IMR-90 (cell line): ENCODE measurements around the gene UNC13A. TPM values are rescaled to one million over a fixed set of nuclear protein-coding genes. Genes with fewer than 3 reads are reported as not detected.

ENCODE experiments used
- ATAC-seq: fragments of 200-7000 bp; cut with Tn5 transposase; 2 replicates; pipeline ENCODE4 v1.9.1; 2020; ENCODE audit warnings: low read depth, mild to moderate bottlenecking, moderate library complexity
- BruUV-seq: library from RNA; stranded (reverse); fragments of 400-500 nt; replicated peaks from 2 replicates; lab custom pipeline; 2021; lab: Mats Ljungman, UMichigan
- CTCF ChIA-PET: fragments of 300-600 bp; formaldehyde crosslinking; extraction: SDS; loops from one replicate; lab custom pipeline; 2021; ENCODE audit warnings: antibody characterized with exemption; lab: Yijun Ruan, JAX
- POLR2A ChIA-PET: fragments of 300-600 bp; sonication (Branson Sonifier 250); formaldehyde crosslinking; loops from one replicate; lab custom pipeline; 2022; ENCODE audit warnings: antibody characterized with exemption; ENCODE audit not compliant: unreplicated experiment; lab: Charles Lee
- DNase-seq: peaks from one replicate; pipeline ENCODE4 v3.0.0; 2013
- H2AFZ ChIP-seq: replicated peaks from 2 replicates; pipeline ENCODE3; 2013; ENCODE audit warnings: low read length, mild to moderate bottlenecking; ENCODE audit not compliant: poor library complexity
- H2AK5ac ChIP-seq: 2 replicates; pipeline ENCODE4 v1.6.1; 2013; ENCODE audit warnings: low read depth, low read length, inconsistent platforms
- H2AK9ac ChIP-seq: replicated peaks from 2 replicates; pipeline ENCODE3; 2013; ENCODE audit warnings: mild to moderate bottlenecking, low read depth, low read length, moderate library complexity; ENCODE audit not compliant: poor library complexity
- H2BK120ac ChIP-seq: 2 replicates; pipeline ENCODE4 v1.6.1; 2013; ENCODE audit warnings: low read depth, low read length, inconsistent platforms
- H2BK15ac ChIP-seq: 3 replicates; pipeline ENCODE4 v1.6.1; 2013; ENCODE audit warnings: low read depth, low read length, inconsistent platforms
- H2BK20ac ChIP-seq: 2 replicates; pipeline ENCODE4 v1.6.1; 2013; ENCODE audit warnings: low read depth, mild to moderate bottlenecking, inconsistent platforms, low read length, moderate library complexity
- H2BK5ac ChIP-seq: 2 replicates; pipeline ENCODE4 v1.6.1; 2013; ENCODE audit warnings: mild to moderate bottlenecking, low read depth, low read length, inconsistent platforms; ENCODE audit not compliant: poor library complexity, severe bottlenecking
- H3K14ac ChIP-seq: replicated peaks from 2 replicates; pipeline ENCODE4 v1.6.1; 2013; ENCODE audit warnings: low read depth, low read length, inconsistent platforms
- H3K18ac ChIP-seq: 2 replicates; pipeline ENCODE4 v1.6.1; 2013; ENCODE audit warnings: low read depth, low read length, control low read depth
- H3K23ac ChIP-seq: 2 replicates; pipeline ENCODE4 v1.6.1; 2013; ENCODE audit warnings: low read depth, low read length, inconsistent platforms
- H3K27ac ChIP-seq: 2 replicates; pipeline ENCODE4 v1.5.1; 2013; ENCODE audit warnings: mild to moderate bottlenecking, control low read depth, low read length; ENCODE audit not compliant: insufficient read depth
- H3K27me3 ChIP-seq: 2 replicates; pipeline ENCODE4 v1.6.1; 2013; ENCODE audit warnings: low read length; ENCODE audit not compliant: control insufficient read depth, insufficient read depth
- H3K36me3 ChIP-seq: 2 replicates; pipeline ENCODE4 v1.6.1; 2013; ENCODE audit warnings: low read length, mixed read lengths; ENCODE audit not compliant: control insufficient read depth, insufficient read depth
- H3K4ac ChIP-seq: 2 replicates; pipeline ENCODE4 v1.6.1; 2013; ENCODE audit warnings: low read depth, low read length, inconsistent platforms
- H3K4me1 ChIP-seq: 2 replicates; pipeline ENCODE4 v1.6.1; 2013; ENCODE audit warnings: low read length, mixed read lengths; ENCODE audit not compliant: control insufficient read depth, insufficient read depth
- H3K4me2 ChIP-seq: 2 replicates; pipeline ENCODE4 v1.6.1; 2013; ENCODE audit warnings: low read depth, mild to moderate bottlenecking, control low read depth, low read length, moderate library complexity
- H3K4me3 ChIP-seq: 2 replicates; pipeline ENCODE4 v1.5.1; 2013; ENCODE audit warnings: low read depth, mild to moderate bottlenecking, control low read depth, low read length, moderate library complexity; ENCODE audit not compliant: insufficient read depth
- H3K56ac ChIP-seq: 2 replicates; pipeline ENCODE4 v1.6.1; 2013; ENCODE audit warnings: low read length, inconsistent platforms; ENCODE audit not compliant: insufficient read depth; ENCODE audit errors: extremely low read depth
- H3K79me1 ChIP-seq, 2 experiments: 2 replicates each; pipeline ENCODE4 v1.6.1; 2013; ENCODE audit warnings: low read length in 2 of 2, inconsistent platforms in 1 of 2, low read depth in 1 of 2
- H3K9ac ChIP-seq: 2 replicates; pipeline ENCODE4 v1.6.1; 2013; ENCODE audit warnings: low read depth, low read length, control low read depth
- H3K9me1 ChIP-seq: 2 replicates; pipeline ENCODE4 v1.6.1; 2013; ENCODE audit warnings: low read length, inconsistent platforms; ENCODE audit not compliant: insufficient read depth
- H3K9me3 ChIP-seq: 2 replicates; pipeline ENCODE4 v1.6.1; 2013; ENCODE audit warnings: low read length; ENCODE audit not compliant: control insufficient read depth, insufficient read depth
- H4K20me1 ChIP-seq: 2 replicates; pipeline ENCODE4 v1.6.1; 2013; ENCODE audit warnings: low read length, inconsistent platforms; ENCODE audit not compliant: insufficient read depth
- H4K5ac ChIP-seq: 2 replicates; pipeline ENCODE4 v1.6.1; 2013; ENCODE audit warnings: mild to moderate bottlenecking, low read depth, low read length, control low read depth
- H4K8ac ChIP-seq, 2 experiments: 2 replicates each; pipeline ENCODE4 v1.6.1; 2013; ENCODE audit warnings: low read depth in 2 of 2, low read length in 2 of 2, control low read depth in 1 of 2, inconsistent platforms in 1 of 2
- H4K91ac ChIP-seq: 2 replicates; pipeline ENCODE4 v1.6.1; 2013; ENCODE audit warnings: low read depth, low read length, inconsistent platforms; ENCODE audit not compliant: insufficient read depth
- BHLHE40 ChIP-seq: fragments of 150-350 bp; IDR thresholded peaks from 2 replicates; pipeline ENCODE4 v1.6.1; 2016; ENCODE audit warnings: mild to moderate bottlenecking, low read depth, low read length
- CEBPB ChIP-seq: IDR thresholded peaks from 2 replicates; pipeline ENCODE4 v1.6.1; 2012; ENCODE audit warnings: low read depth, low read length, improper control_type of control experiment
- CHD1 ChIP-seq: IDR thresholded peaks from 2 replicates; pipeline ENCODE4 v1.6.1; 2012; ENCODE audit warnings: low read depth, low read length, improper control_type of control experiment
- CTCF ChIP-seq: conservative IDR thresholded peaks from 2 replicates; pipeline ENCODE4 v1.5.1; 2012; ENCODE audit warnings: mild to moderate bottlenecking, low read depth, low read length, improper control_type of control experiment
- FOS ChIP-seq: fragments of 150-350 bp; IDR thresholded peaks from 2 replicates; pipeline ENCODE4 v1.6.1; 2016; ENCODE audit warnings: low read depth, low read length
- MAFK ChIP-seq: IDR thresholded peaks from 2 replicates; pipeline ENCODE4 v1.6.1; 2012; ENCODE audit warnings: low read depth, low read length, improper control_type of control experiment
- MAZ ChIP-seq: IDR thresholded peaks from 2 replicates; pipeline ENCODE4 v1.6.1; 2012; ENCODE audit warnings: low read depth, mild to moderate bottlenecking, low read length, improper control_type of control experiment, moderate library complexity, borderline replicate concordance
- MXI1 ChIP-seq: IDR thresholded peaks from 2 replicates; pipeline ENCODE4 v1.6.1; 2012; ENCODE audit warnings: low read depth, mild to moderate bottlenecking, low read length, moderate library complexity, borderline replicate concordance
- NFE2L2 ChIP-seq: fragments of 150-350 bp; IDR thresholded peaks from 2 replicates; pipeline ENCODE4 v1.6.1; 2016; ENCODE audit warnings: low read depth, mild to moderate bottlenecking, low read length
- POLR2A ChIP-seq: IDR thresholded peaks from 2 replicates; pipeline ENCODE4 v1.6.1; 2012; ENCODE audit warnings: mild to moderate bottlenecking, low read depth, low read length
- RAD21 ChIP-seq: IDR thresholded peaks from 2 replicates; pipeline ENCODE4 v1.6.1; 2012; ENCODE audit warnings: low read length, improper control_type of control experiment
- SMC3 ChIP-seq: fragments of 150-350 bp; IDR thresholded peaks from 2 replicates; pipeline ENCODE4 v1.6.1; 2016; ENCODE audit warnings: low read depth, mild to moderate bottlenecking, antibody characterized with exemption, low read length, moderate library complexity
- USF2 ChIP-seq: fragments of 150-350 bp; IDR thresholded peaks from 2 replicates; pipeline ENCODE4 v1.6.1; 2017; ENCODE audit warnings: mild to moderate bottlenecking, antibody characterized with exemption, low read length, low read depth
- WGBS, 2 experiments: methylation state at CpG; one replicate each; pipeline versions ENCODE4 v1.1.5 to v1.1.7; 2013; ENCODE audit warnings: missing lambda C conversion rate in 2 of 2; ENCODE audit not compliant: insufficient read length in 1 of 2; ENCODE audit errors: extremely low coverage in 2 of 2; 5-methylcytosine and 5-hydroxymethylcytosine counted together
- dilution Hi-C: fragments of 300-500 bp; cut with HindIII; formaldehyde crosslinking; loops from one replicate; pipeline ENCODE4 v1.14.3; 2018; ENCODE audit warnings: low sequenced_read_pairs; ENCODE audit not compliant: unreplicated experiment
- in situ Hi-C: fragments of 300-500 bp; cut with MboI; formaldehyde crosslinking; loops from 3 replicates; pipeline ENCODE4 v1.14.3; 2019; ENCODE audit warnings: low sequenced_read_pairs, inconsistent platforms, mixed read lengths
- intact Hi-C: fragments of 100-400 bp; cut with micrococcal nuclease; formaldehyde crosslinking; loops from 2 replicates; pipeline ENCODE4 v1.10.0; 2022
- polyA plus RNA-seq, 3 experiments: library from polyadenylated mRNA; depleted of rRNA; stranded (reverse); fragments of >200 nt; gene quantifications; 2 replicates each; pipeline ENCODE4 v1.2.3, GENCODE V29; 2012; ENCODE audit warnings: low replicate concordance in 1 of 3
- total RNA-seq: library from RNA; depleted of rRNA; stranded (reverse); fragments of >200 nt; gene quantifications from 2 replicates; pipeline ENCODE4 v1.2.3, GENCODE V29; 2012
- TF ChIP-seq, protein P1 (sequence below): fragments of 150-350 bp; IDR thresholded peaks from 2 replicates; pipeline ENCODE4 v1.6.1; 2016; ENCODE audit warnings: low read depth, mild to moderate bottlenecking, low read length, moderate library complexity, borderline replicate concordance

UNC13A gene
- total and polyA plus RNA-seq, 2 of the 4 experiments (the other 2 are of a cell fraction), result 0.18 to 0.22 TPM

- no peak for TF ChIP-seq CHD1
Observed at GRCh38 chr19:17605117-17605516, 83.0 kb downstream of the UNC13A start (continued).

DNA sequence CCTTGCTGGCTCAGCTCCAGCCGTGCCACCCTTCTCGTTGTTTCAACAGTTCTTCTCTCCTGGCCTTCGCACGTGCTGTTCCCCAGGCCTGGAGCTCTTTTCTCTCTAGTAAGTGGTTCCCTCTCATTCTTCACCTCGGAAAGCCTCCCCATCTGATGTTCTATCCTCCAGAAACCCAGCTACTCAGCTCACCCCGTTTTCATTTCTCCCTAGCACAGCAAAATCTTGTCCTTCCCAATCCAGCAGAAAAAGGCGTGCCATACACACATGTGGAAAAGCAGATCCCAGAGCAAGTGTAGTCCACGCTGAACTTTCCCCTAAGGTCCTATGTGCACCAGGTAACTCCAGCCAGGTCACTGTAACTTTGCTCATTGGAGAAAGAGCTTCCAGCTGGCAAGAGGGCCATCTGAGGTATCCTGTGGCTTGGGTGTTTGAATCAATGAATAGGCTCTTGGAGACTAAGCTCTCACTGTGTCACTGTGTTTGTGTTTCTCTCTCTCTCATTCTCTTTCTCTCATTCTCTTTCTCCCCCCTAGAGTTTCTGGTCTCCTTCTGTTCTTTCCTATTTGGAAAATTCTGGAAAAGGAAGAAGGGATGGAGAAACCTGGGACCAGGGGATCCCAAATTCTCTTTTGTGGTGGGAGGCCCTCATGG, 83.7 kb downstream of the UNC13A start:
- H3K23ac ChIP-seq, result no peak overlapping the region
- no peak overlapping the region for H2AK5ac ChIP-seq
- ATAC-seq, result no peak
- no peaks in the 10 kb centered on the region for H3K9me1 ChIP-seq
- no peak overlapping the region for H2BK15ac ChIP-seq
- WGBS, 2 experiments, result 60% methylated on average over 4 of the region's 8 CpGs; no CpG with 5 or more reads in 1 of the 2 experiments
- no peaks in the 10 kb centered on the region for H3K36me3 ChIP-seq
- H3K27me3 ChIP-seq, result peaks cover 30% of the 10 kb centered on the region
- no peak overlapping the region for H3K56ac ChIP-seq
- no peak overlapping the region for H3K27ac ChIP-seq
- H3K4me1 ChIP-seq, result no peaks in the 10 kb centered on the region
- H2BK20ac ChIP-seq, result no peak overlapping the region
- no peak overlapping the region for H3K14ac ChIP-seq
- no peak overlapping the region for H3K4me2 ChIP-seq
- in situ Hi-C loops (no loop called here), dilution Hi-C loops (no loop called here), intact Hi-C loops (no loop called here)
- H4K8ac ChIP-seq, result no peak overlapping the region
- BruUV-seq, result no TSS peak
- H4K91ac ChIP-seq, result no peak overlapping the region
- H4K20me1 ChIP-seq, result no peaks in the 10 kb centered on the region
- no peak overlapping the region for H3K4ac ChIP-seq
- H3K18ac ChIP-seq, result no peak overlapping the region
- H4K5ac ChIP-seq, result no peak overlapping the region
- H3K4me3 ChIP-seq, result no peak overlapping the region
- no peak for DNase-seq
- CTCF ChIA-PET, result no interaction called here
- POLR2A ChIA-PET, result no interaction called here
- no peak overlapping the region for H2BK120ac ChIP-seq
- no peak overlapping the region for H2AFZ ChIP-seq
- H3K79me1 ChIP-seq, result no peaks in the 10 kb centered on the region
- no peak overlapping the region for H2BK5ac ChIP-seq
- no peak overlapping the region for H3K9ac ChIP-seq
- no peaks in the 10 kb centered on the region for H3K9me3 ChIP-seq
- no peak overlapping the region for H2AK9ac ChIP-seq
- TF ChIP-seq SMC3, result no peak
- TF ChIP-seq MXI1, result no peak
- TF ChIP-seq CEBPB, result no peak
- no peak for TF ChIP-seq RAD21
- no peak for TF ChIP-seq BHLHE40
- TF ChIP-seq MAFK, result no peak
- TF ChIP-seq MAZ, result no peak
- no peak for TF ChIP-seq CHD1
- TF ChIP-seq, protein P1, sequence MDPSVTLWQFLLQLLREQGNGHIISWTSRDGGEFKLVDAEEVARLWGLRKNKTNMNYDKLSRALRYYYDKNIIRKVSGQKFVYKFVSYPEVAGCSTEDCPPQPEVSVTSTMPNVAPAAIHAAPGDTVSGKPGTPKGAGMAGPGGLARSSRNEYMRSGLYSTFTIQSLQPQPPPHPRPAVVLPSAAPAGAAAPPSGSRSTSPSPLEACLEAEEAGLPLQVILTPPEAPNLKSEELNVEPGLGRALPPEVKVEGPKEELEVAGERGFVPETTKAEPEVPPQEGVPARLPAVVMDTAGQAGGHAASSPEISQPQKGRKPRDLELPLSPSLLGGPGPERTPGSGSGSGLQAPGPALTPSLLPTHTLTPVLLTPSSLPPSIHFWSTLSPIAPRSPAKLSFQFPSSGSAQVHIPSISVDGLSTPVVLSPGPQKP, result no peak
- TF ChIP-seq FOS, result no peak
- no peak for TF ChIP-seq CTCF
- no peak for TF ChIP-seq POLR2A
- no peak for TF ChIP-seq NFE2L2
- TF ChIP-seq USF2, result no peak
